HL-60 (cell line): Measurements from ENCODE around the gene WDR70.

Experiments
- DNase-seq, 2 experiments: peaks; one replicate each; pipeline ENCODE4 v3.0.0-alpha.2; 2010 to 2020; ENCODE audit warnings: low read depth in 1 of 2, low spot score in 1 of 2
- H3K27ac ChIP-seq: fragments of 250-450 bp; sonication (Bioruptor Pico); replicated peaks from 2 replicates; pipeline ENCODE4 v1.5.1; 2020; ENCODE audit warnings: mild to moderate bottlenecking, moderate library complexity
- H3K27me3 ChIP-seq: fragments of 250-450 bp; sonication (Bioruptor Pico); 2 replicates; pipeline ENCODE4 v1.5.1; 2021; ENCODE audit warnings: mild to moderate bottlenecking, moderate library complexity; ENCODE audit not compliant: insufficient read depth, poor library complexity, severe bottlenecking
- H3K4me3 ChIP-seq: replicated peaks from 2 replicates; pipeline ENCODE4 v1.5.1; 2011; ENCODE audit warnings: mild to moderate bottlenecking, control low read depth, low read length; ENCODE audit not compliant: insufficient read depth
- CTCF ChIP-seq: IDR thresholded peaks from one replicate; pipeline ENCODE4 v1.5.1; 2011; ENCODE audit warnings: low read length, control low read depth, inconsistent platforms; ENCODE audit not compliant: insufficient read depth
- GABPA ChIP-seq: IDR thresholded peaks from 2 replicates; pipeline ENCODE4 v1.6.1; 2012; ENCODE audit warnings: low read depth
- POLR2AphosphoS5 ChIP-seq: IDR thresholded peaks from 2 replicates; pipeline ENCODE4 v1.6.1; 2012; ENCODE audit warnings: low read depth
- REST ChIP-seq: IDR thresholded peaks from 2 replicates; pipeline ENCODE4 v1.6.1; 2012; ENCODE audit warnings: low read depth; ENCODE audit not compliant: insufficient replicate concordance
- SPI1 ChIP-seq: IDR thresholded peaks from 2 replicates; pipeline ENCODE4 v1.6.1; 2012; ENCODE audit warnings: low read depth, mild to moderate bottlenecking, borderline replicate concordance

Gene WDR70

GRCh38 chr5:37767251-37767650 lies 388.1 kb downstream of the WDR70 start:
- Histone ChIP-seq H3K4me3 (no peak overlapping the region), H3K27ac (no peak overlapping the region), H3K27me3 (no peaks in the 10 kb centered on the region)
- no peak for DNase-seq
- TF ChIP-seq REST = no peak
- TF ChIP-seq POLR2AphosphoS5 = no peak
- TF ChIP-seq SPI1 = no peak
- TF ChIP-seq GABPA = no peak
- TF ChIP-seq CTCF = no peak

- Histone ChIP-seq H3K27me3 (no peaks in the 10 kb centered on the region), H3K27ac (no peak overlapping the region), H3K4me3 (no peak overlapping the region)
- TF ChIP-seq REST (no peak), GABPA (no peak), CTCF (no peak), POLR2AphosphoS5 (no peak), SPI1 (no peak)
- no peak for DNase-seq
These were observed 388.8 kb downstream of the WDR70 start for GRCh38 chr5:37767961-37768360.

GRCh38 chr5:37768371-37768770 lies 389.3 kb downstream of the WDR70 start:
- DNase-seq = no peak
- Histone ChIP-seq H3K4me3 (no peak overlapping the region), H3K27me3 (no peaks in the 10 kb centered on the region), H3K27ac (no peak overlapping the region)
- TF ChIP-seq POLR2AphosphoS5 (no peak), CTCF (no peak), SPI1 (no peak), GABPA (no peak), REST (no peak)
